NCI-H2107 treated with DMSO at 0.1 percent for 48 hours (cell line): Measurements from ENCODE around the gene TMEM222.

Experiments
- DNase-seq: peaks from one replicate; lab custom pipeline; 2025; ENCODE audit not compliant: unreplicated experiment; lab: John Stamatoyannopoulos, UW

Gene TMEM222

DNA sequence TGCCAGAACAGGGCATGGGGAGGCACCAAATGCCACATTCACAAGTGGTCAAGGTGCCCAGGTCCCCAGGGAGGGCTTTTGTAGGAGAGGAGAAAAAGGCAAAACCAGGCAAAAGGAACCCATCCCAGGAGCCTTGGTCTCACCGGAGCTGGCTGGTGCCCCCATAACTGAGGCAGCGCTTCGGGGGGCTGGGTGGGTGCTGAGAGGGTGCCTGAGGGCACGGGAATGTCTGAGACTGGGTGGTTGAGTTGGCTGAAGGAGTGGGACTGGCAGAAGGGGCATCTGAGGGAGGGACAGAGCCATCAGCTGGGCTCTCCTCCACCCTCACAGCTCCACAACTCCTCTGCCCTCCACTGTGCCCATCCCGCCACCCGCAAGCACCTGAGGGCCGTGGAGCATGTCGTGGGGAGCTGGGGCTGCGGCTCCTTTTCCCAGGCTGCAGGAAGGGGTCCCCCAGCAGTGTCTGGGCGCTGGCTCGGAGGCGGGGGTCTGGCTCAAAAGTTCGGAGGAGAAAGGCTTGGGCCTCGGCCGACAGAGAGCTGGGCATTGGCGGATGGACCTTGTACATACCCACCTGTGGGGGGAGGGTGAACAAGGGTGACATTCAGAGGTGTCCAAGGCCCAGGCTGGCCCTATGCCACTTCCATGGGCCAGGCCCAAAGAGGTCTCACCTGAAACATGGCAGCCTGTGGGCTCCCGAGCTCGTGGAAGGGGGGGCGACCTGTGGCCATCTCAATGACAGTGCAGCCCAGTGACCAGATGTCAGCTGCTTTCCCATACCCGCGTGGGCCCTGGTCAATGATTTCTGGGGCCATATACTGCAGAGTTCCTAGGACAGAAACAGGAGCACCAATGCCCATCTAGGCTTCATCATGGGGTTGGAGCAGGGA, 36.3 kb downstream of the TMEM222 start:
- DNase-seq = no peak

DNA sequence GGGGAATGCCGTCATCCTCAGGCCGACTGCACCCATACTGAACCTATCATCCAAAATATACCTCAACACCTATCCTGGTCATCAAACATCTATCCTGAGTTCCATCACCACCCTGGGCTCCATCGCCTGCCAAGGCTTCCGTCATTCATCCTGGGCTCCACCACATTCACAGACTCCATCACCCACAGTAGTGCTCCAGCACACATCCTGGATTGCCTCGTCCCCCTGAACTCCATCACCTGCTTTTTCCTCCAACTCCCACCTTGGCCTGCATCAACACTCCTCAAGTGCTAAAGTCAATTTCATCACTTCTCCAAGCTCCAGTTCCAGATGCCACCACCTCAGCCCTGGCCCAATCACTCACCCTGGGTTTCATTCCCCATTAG, 37.0 kb downstream of the TMEM222 start:
- no peak for DNase-seq

DNA sequence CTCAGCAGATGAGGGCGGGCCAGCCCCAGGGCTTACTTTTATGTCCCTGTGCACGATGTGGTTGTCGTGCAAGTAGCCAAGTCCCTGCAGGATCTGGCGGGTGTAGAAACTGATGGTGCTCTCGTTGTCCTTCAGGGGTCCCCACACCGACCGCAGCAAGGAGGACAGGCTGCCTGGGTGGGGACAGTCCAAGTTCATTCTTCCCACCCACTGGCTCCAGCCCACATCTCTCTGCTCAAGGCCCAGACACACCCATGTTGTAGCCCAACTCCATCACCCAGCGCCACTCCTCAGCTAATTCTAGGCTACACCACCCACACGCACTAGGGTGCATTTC, 37.8 kb downstream of the TMEM222 start:
- DNase-seq = no peak

DNA sequence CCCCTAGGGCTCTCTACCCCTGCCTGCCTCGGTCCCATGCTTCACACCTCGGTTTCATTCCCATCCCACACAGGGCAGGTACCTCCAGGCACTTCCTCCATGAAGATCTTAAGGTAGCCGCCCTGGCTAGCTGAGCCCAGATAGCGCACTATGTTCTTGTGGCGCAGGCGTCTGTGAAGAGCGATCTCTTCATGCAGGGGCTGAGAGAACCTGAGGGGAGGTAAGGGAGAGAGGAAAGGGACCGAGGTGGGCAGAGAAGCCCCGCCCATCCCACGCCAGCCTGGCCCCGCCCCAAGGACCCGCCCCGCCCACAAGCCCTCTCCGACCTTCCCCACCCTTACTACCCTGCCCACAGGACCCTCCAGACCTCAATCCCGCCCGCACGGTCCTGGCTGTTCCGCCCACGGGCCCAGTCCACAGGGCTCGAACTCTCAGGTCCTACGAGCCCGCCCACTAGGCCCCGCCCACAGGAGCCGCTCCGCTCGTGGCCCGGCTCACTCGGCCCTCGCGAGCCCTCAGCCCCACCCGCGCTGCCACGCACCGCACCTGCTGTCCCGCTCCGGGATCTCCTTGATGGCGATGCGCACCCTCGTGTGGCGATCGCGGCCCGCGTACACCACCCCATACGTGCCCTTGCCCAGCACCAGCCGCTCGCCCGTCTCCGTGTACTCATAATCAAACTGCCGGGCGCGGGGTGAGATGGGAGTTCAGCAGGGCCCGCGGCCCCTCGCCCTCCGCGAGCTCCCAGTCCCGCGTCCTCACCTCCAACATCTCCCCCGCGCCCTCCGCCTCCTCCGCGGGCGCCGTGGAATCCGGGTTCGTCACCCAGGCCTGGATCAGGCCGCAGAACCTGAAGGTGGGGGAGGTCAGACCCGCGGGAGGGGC, 38.4 kb downstream of the TMEM222 start:
- no peak for DNase-seq

DNA sequence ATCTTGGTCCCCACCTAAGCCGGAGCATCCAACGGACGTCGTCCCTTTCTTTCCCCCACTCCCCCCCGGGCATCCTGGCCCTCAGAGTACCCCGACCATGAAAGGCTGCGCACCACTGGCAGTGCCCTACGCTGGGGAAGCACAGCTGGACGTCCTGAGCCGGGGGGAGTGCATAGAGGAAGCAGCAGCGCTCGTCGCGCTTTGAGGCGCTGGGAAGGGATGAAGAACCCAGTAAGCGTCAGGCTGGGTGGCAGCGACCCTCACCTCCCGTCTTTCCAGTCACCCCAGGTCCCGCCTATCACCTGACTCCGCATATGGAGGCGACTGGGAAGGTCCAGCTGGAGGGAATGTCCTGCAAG, 39.1 kb downstream of the TMEM222 start:
- no peak for DNase-seq

DNA sequence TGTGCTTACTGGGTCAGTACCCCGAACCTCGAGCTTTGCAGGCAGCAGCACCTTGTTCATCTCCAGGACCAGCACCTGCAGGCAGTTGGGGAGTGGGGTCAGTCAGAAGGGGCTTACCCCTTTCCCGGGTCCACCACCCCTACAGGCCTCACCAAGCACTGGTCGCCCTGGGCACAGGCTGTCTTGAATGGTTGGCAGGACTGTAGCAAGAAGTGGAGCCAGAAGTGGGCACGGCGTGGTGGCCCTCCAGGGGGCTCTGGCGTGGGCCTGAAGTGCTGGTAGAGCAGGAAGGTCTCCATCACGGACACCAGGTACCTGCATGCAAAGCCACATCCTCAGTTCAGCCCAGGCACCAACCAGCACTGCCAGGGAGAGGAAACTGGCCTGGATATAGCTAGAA, 39.6 kb downstream of the TMEM222 start:
- no peak for DNase-seq

- no peak for DNase-seq
Measured at GRCh38 chr1:27363766-27364695, 42.1 kb downstream of the TMEM222 start.

DNA sequence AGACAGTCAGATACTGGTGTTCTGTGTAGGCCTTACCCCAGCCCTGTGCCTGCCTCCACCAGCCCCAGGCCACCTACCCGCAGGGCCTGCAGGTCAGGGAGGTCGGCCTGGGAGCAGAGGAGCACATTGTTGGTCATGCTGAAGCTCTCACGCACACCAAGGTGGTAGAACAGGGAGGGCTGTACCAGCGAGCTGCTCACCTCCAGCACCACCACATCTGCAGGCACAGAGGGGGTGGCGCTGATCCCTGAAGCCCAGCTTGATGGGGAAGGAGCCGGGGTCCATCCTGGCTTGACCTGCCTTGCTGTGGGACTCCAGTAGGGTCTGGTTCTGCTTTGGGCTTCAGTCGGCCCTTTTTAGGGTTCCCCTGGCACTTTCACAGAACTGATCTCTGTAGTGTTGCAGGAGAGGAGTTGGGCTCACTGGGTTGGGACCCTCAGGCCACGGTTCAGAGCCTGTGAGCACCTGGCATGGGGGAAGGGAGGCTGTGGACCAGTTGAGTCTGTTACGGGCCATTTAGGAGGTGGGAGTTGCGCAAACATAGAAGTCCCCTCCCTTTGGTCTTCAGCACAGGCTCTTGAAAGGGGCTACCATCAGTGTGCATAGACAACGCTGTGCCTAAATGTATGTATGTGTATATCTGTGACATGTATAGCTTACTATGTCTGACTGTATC, 42.9 kb downstream of the TMEM222 start:
- no peak for DNase-seq

GRCh38 chr1:27365372-27366112, 43.6 kb downstream of the TMEM222 start:
- DNase-seq = peak; percentile 84

DNA sequence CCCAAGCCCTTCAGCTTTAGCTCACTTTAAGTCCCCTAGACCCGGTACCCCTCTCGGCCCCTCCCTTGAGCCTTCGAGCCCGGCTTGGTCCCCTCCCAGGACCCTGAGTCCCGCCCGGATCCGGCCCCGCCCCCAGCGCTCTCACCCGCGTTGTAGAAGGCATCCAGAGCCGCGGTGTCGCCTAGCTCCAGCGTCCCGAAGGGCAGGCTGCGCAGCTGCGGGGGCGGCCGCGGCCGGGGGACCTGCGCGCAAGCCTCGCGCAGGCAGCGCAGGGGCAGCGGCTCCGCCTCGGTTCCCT, 44.1 kb downstream of the TMEM222 start:
- peak; percentile 40 for DNase-seq

DNA sequence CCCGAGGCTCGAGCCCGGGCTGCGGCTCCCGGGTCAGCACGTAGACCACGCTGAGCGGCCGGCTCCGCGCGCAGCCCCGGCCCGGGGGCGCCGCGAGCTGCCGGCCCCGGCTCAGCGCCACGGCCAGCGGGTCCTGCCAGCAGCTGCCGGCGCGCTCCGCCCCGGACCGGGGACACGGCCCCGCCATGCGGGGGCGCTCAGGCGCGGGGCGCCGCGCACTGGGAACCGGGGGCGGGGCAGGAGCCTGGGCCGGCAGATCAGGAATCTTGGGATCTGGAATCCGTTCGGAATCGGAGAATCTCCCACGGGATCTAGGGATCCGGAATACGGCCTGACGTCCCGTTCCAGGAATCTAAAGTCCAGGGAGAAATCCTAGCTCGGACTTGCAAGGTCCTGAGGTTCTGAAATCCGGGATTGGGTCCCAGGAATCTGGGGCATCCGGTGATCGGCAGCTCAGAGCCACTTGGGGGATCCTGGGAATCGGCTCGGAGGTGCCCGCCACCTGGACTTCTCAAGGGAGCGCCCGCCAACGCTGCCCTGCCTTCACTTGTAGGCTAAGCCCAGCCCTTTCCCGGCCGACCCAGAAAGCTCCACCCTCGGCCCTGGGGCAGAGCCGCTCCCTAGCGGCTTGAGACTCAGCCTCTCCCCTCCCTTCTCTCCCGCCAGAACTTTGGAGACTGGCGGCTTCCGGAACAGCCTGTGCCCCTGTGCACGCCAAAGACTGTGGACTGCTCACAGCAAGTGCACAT, 44.6 kb downstream of the TMEM222 start, which contains the start of gene MAP3K6:
Gene MAP3K6, minus strand, starts transcription at position 551 of the 749 bp plus-strand sequence. Its CDS starts 364 bp downstream, at position 187.
- DNase-seq = peak; percentile 43

DNA sequence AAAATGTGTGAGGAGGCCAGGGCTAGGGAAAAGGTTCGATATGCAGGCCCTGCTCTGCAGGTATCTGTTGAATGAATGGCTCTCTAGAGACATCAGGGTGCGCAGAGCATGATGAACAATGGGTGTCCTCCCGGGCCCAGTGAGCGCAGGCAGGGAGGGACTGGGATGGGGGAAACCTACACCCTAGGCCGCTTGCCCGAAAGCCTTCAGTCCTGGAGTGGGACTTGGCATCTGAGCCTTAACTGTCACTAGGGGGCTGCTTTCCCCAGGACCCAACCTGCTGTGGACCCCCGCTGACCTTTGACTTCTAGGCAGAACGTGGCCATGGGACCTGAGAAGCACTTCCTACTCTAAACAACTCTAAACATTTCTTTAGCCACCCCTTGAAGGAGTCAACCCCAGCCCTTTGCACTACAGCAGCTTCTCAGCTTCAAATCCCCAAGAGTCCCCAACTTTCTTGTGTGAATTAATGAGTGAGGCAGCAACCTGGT, 45.2 kb downstream of the TMEM222 start:
- no peak for DNase-seq

GRCh38 chr1:27368869-27369582, 47.1 kb downstream of the TMEM222 start:
- DNase-seq = no peak

- no peak for DNase-seq
Measured at GRCh38 chr1:27372022-27372807, 50.3 kb downstream of the TMEM222 start.

DNA sequence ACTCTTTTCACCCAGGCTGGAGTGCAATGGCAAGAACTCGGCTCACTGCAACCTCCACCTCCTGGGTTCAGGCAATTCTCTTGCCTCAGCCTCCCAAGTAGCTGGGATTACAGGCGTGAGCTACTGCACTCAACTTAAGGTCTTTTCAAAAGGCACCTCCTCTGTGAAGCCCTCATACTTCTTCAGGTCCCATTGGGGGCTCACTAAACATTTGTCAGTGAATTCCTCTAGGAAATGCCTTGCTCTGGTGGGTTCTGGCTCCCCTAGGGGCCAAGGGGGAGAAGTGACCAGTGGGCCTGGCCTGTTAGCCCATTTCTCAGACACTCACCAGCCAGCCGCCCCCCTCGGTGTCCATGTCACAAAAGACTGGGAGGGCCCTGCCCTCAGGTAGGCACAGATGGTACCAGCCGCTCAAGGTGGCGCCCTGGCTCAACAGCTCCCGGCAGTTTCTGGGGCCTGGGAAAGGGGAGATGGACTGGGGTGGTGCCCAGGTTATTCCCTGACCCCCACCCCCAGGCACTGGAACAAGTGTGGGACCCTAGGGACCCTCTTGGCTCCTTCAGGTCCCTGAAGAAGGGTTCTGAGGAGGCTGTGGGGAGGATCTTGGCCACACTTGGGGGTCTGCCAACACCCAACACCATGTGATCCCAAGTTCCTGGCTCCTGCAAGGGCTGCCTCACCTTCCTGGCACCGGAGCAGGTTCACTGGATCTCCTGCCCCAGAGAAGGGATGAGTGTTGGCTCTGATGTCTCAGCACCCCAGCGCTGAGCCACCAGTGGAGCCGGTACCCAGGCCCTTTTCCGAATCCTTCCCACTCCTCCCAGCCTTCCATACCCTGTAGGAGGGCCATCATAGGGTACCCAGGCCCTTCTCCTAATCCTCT, 51.1 kb downstream of the TMEM222 start:
- no peak for DNase-seq

GRCh38 chr1:27374362-27375086, 52.6 kb downstream of the TMEM222 start, which contains the start of gene FCN3:
FCN3 (minus strand) TSS chr1:27374824; CDS start chr1:27374818, 6 bp downstream.
- no peak for DNase-seq
